SKM-1 (cell line): ENCODE data around the gene LAMA2.
"Not testable (repeated sequence)": the region's sequence is repeated elsewhere in the genome, so short reads cannot be mapped to it uniquely, and the experiment has no call there.

Source experiments
- DNase-seq: peaks from one replicate; lab custom pipeline; 2025; ENCODE audit not compliant: unreplicated experiment; lab: John Stamatoyannopoulos, UW

Gene LAMA2

GRCh38 chr6:129117355-129117754, 234.4 kb downstream of the LAMA2 start:
- DNase-seq, result no peak

- DNase-seq, result no peak
Observed at GRCh38 chr6:129120856-129121638, 238.1 kb downstream of the LAMA2 start.

- DNase-seq, result no peak
Observed at GRCh38 chr6:129124347-129124746, 241.4 kb downstream of the LAMA2 start.

GRCh38 chr6:129130106-129130505, 247.2 kb downstream of the LAMA2 start:
- no peak for DNase-seq

GRCh38 chr6:129130959-129131681, 248.2 kb downstream of the LAMA2 start:
- no peak for DNase-seq

- no peak for DNase-seq
Observed at GRCh38 chr6:129133770-129134192, 250.8 kb downstream of the LAMA2 start.

- DNase-seq, result no peak
Observed at GRCh38 chr6:129134535-129134934, 251.6 kb downstream of the LAMA2 start.

GRCh38 chr6:129135451-129135850, 252.5 kb downstream of the LAMA2 start:
- DNase-seq, result no peak

GRCh38 chr6:129136751-129137150, 253.8 kb downstream of the LAMA2 start:
- no peak for DNase-seq

- DNase-seq, result no peak
Observed at GRCh38 chr6:129138739-129139405, 255.9 kb downstream of the LAMA2 start.

- DNase-seq, result no peak
Observed at GRCh38 chr6:129140526-129140925, 257.6 kb downstream of the LAMA2 start.

- DNase-seq, result no peak
Observed at GRCh38 chr6:129141499-129141898, 258.6 kb downstream of the LAMA2 start.

- DNase-seq, result no peak
Observed at GRCh38 chr6:129146902-129147301, 264.0 kb downstream of the LAMA2 start.

GRCh38 chr6:129150507-129150906, 267.6 kb downstream of the LAMA2 start:
- DNase-seq, result no peak

- DNase-seq, result no peak
Observed at GRCh38 chr6:129153257-129153656, 270.3 kb downstream of the LAMA2 start.

- not testable (repeated sequence) for DNase-seq
Observed at GRCh38 chr6:129159242-129159641, 276.3 kb downstream of the LAMA2 start.

GRCh38 chr6:129162605-129163004, 279.7 kb downstream of the LAMA2 start:
- no peak for DNase-seq

GRCh38 chr6:129163551-129163950, 280.6 kb downstream of the LAMA2 start:
- no peak for DNase-seq

GRCh38 chr6:129164032-129164431, 281.1 kb downstream of the LAMA2 start:
- no peak for DNase-seq

GRCh38 chr6:129172279-129172995, 289.5 kb downstream of the LAMA2 start:
- DNase-seq, result not testable (repeated sequence)

GRCh38 chr6:129175066-129175465, 292.1 kb downstream of the LAMA2 start:
- DNase-seq, result no peak
